Osteoblast (primary cell): Measurements from ENCODE around the gene PDXK. TPM values are rescaled to one million over a fixed set of nuclear protein-coding genes. Genes with fewer than 3 reads are reported as not detected.

Source experiments
- DNase-seq: peaks from one replicate; pipeline ENCODE4 v3.0.0; 2011; ENCODE audit warnings: low spot score, mixed read lengths; ENCODE audit not compliant: insufficient read length; ENCODE audit errors: missing footprints
- H2AFZ ChIP-seq: 2 replicates; pipeline ENCODE4 v1.6.0; 2011; ENCODE audit warnings: mild to moderate bottlenecking, low read length
- H3K27ac ChIP-seq: 2 replicates; pipeline ENCODE4 v1.5.1; 2011; ENCODE audit warnings: mild to moderate bottlenecking, low read depth, low read length, moderate library complexity
- H3K27me3 ChIP-seq: 2 replicates; pipeline ENCODE4 v1.6.0; 2012; ENCODE audit warnings: mild to moderate bottlenecking, control low read depth, inconsistent platforms, low read length, moderate library complexity; ENCODE audit not compliant: insufficient read depth
- H3K36me3 ChIP-seq: 2 replicates; pipeline ENCODE4 v1.5.1; 2011; ENCODE audit warnings: mild to moderate bottlenecking, low read length, control low read depth, moderate library complexity; ENCODE audit not compliant: insufficient read depth
- H3K4me1 ChIP-seq: 2 replicates; pipeline ENCODE4 v1.5.1; 2011; ENCODE audit warnings: mild to moderate bottlenecking, low read length, control low read depth, moderate library complexity; ENCODE audit not compliant: insufficient read depth
- H3K4me2 ChIP-seq: 2 replicates; pipeline ENCODE4 v1.6.0; 2011; ENCODE audit warnings: mild to moderate bottlenecking, low read length; ENCODE audit not compliant: insufficient read depth
- H3K4me3 ChIP-seq: fragments of 200-600 bp; sonication (generic); 3 replicates; pipeline ENCODE4 v1.5.1; 2012; ENCODE audit warnings: mild to moderate bottlenecking, low read length, inconsistent platforms; ENCODE audit not compliant: insufficient read depth
- H3K79me2 ChIP-seq: 2 replicates; pipeline ENCODE4 v1.6.0; 2012; ENCODE audit warnings: mild to moderate bottlenecking, low read length, control low read depth, inconsistent platforms; ENCODE audit not compliant: insufficient read depth
- H3K9me3 ChIP-seq: 2 replicates; pipeline ENCODE4 v1.5.1; 2011; ENCODE audit warnings: low read depth, low read length, control low read depth
- H4K20me1 ChIP-seq: 2 replicates; pipeline ENCODE4 v1.6.0; 2012; ENCODE audit warnings: mild to moderate bottlenecking, low read length, control low read depth; ENCODE audit not compliant: insufficient read depth
- CTCF ChIP-seq: IDR thresholded peaks from 2 replicates; pipeline ENCODE4 v1.5.1; 2011; ENCODE audit warnings: mild to moderate bottlenecking, low read depth, low read length, moderate library complexity; ENCODE audit errors: extremely low read depth
- total RNA-seq: library from RNA; depleted of rRNA; stranded (reverse); fragments of >200 nt; gene quantifications from 2 replicates; pipeline ENCODE4 v1.2.3, GENCODE V29; 2012

Gene PDXK
- total RNA-seq, 1 donor = 89.4 TPM

DNA sequence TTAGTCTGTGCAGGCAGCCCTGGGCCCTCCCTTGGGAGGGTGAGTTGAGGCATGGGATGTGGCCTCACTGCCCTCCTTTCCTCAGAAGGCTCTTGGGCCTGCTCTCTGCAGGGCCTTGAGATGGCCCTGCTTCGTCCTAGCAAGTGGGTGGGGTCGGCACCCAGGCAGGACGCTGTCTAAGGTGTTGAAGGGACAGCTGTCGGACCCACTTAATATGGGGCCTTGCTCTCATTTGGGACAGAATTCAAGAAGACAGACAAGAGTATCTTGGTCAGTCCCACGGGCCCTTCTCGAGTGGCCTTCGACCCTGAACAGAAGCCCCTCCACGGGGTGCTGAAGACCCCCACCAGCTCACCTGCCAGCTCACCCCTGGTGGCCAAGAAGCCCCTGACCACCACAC lies 26.0 kb upstream of the PDXK start:
- Histone ChIP-seq H4K20me1 (no peaks in the 10 kb centered on the region), H2AFZ (no peak overlapping the region), H3K79me2 (no peaks in the 10 kb centered on the region), H3K4me2 (no peak overlapping the region), H3K27me3 (no peaks in the 10 kb centered on the region), H3K36me3 (peaks cover 48% of the 10 kb centered on the region), H3K4me3 (no peak overlapping the region), H3K9me3 (no peaks in the 10 kb centered on the region), H3K4me1 (no peaks in the 10 kb centered on the region), H3K27ac (no peak overlapping the region)
- TF ChIP-seq CTCF = no peak
- peak; percentile 6 for DNase-seq

- no peaks in the 10 kb centered on the region for H3K9me3 ChIP-seq
- H3K27ac ChIP-seq = no peak overlapping the region
- H3K4me3 ChIP-seq = no peak overlapping the region
- H2AFZ ChIP-seq = no peak overlapping the region
- H3K4me2 ChIP-seq = no peak overlapping the region
- peaks cover 43% of the 10 kb centered on the region for H3K36me3 ChIP-seq
- no peaks in the 10 kb centered on the region for H3K79me2 ChIP-seq
- H4K20me1 ChIP-seq = no peaks in the 10 kb centered on the region
- no peaks in the 10 kb centered on the region for H3K4me1 ChIP-seq
- no peak for TF ChIP-seq CTCF
- no peaks in the 10 kb centered on the region for H3K27me3 ChIP-seq
- peak; percentile 6 for DNase-seq
These were observed 24.9 kb upstream of the PDXK start for GRCh38 chr21:43693981-43694380.

DNA sequence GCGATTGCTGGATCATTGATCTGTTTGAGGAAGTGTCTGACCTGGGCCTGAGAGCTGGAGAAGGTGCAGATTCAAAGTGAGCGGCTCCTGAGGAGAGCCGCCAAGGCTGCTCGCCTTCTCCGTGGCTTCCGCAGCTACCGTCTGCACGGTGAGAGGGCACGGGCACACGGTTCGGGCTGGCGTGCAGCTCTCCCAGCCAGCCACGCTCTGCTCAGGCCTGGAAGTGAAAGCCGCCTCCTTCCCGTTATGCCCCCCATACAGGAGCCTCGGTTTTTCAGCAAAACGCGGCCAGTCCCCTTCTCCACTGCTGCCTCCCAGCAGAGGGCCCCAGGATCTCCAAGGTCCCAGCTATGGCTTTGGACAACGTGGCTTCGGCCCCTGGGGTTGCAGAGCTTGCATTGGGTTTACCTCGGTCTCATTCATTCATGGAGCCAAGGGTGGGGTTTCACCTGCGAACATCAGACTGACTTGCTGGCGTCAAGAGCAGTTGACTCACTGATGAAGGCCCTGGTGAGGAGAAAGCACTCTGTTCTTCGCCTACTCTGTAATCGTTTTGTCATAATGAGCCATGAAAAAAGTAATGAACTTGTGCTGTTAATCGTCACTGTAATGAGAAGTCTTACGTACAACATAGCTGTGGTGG lies 24.4 kb upstream of the PDXK start:
- Histone ChIP-seq H4K20me1 (no peaks in the 10 kb centered on the region), H3K27me3 (no peaks in the 10 kb centered on the region), H3K4me3 (no peak overlapping the region), H3K9me3 (no peaks in the 10 kb centered on the region), H3K4me2 (no peak overlapping the region), H3K36me3 (peaks cover 37% of the 10 kb centered on the region), H2AFZ (no peak overlapping the region), H3K4me1 (no peaks in the 10 kb centered on the region), H3K79me2 (no peaks in the 10 kb centered on the region), H3K27ac (no peak overlapping the region)
- no peak for TF ChIP-seq CTCF
- peak; percentile 47 for DNase-seq

DNA sequence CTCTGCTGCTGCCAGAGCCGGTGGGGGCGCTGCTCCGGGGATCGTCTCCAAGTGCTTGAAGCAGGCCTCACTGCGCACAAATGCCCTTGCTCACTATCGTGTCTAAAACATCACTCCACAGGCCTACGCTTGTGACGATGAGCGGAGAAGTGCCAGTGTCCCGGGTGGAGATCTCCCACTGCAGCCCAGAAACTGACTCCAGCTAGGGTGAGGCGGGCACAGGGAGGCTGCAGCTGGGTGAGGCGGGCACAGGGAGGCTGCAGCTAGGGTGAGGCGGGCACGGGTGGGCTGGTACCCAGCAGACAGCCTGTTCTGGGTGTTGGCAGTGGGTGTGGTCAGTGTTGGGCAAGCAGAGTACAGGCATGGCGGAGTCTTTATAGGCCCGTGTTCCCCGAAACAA lies 22.7 kb upstream of the PDXK start:
- Histone ChIP-seq H2AFZ (no peak overlapping the region), H3K36me3 (peaks cover 25% of the 10 kb centered on the region)

More for the DNA sequence above, 22.7 kb upstream of the PDXK start:
- Histone ChIP-seq H3K27me3 (no peaks in the 10 kb centered on the region), H3K4me3 (no peak overlapping the region), H3K4me2 (no peak overlapping the region), H3K9me3 (no peaks in the 10 kb centered on the region), H3K79me2 (no peaks in the 10 kb centered on the region), H3K4me1 (no peaks in the 10 kb centered on the region), H3K27ac (no peak overlapping the region), H4K20me1 (no peaks in the 10 kb centered on the region)
- peak; percentile 25 for DNase-seq
- no peak for TF ChIP-seq CTCF
